ENCODE data around the gene RBM46.

- TF ChIP-seq, protein P1, sequence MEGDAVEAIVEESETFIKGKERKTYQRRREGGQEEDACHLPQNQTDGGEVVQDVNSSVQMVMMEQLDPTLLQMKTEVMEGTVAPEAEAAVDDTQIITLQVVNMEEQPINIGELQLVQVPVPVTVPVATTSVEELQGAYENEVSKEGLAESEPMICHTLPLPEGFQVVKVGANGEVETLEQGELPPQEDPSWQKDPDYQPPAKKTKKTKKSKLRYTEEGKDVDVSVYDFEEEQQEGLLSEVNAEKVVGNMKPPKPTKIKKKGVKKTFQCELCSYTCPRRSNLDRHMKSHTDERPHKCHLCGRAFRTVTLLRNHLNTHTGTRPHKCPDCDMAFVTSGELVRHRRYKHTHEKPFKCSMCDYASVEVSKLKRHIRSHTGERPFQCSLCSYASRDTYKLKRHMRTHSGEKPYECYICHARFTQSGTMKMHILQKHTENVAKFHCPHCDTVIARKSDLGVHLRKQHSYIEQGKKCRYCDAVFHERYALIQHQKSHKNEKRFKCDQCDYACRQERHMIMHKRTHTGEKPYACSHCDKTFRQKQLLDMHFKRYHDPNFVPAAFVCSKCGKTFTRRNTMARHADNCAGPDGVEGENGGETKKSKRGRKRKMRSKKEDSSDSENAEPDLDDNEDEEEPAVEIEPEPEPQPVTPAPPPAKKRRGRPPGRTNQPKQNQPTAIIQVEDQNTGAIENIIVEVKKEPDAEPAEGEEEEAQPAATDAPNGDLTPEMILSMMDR (IDR thresholded peaks at IDR 0.05) = peak; percentile 59 to 69 (median 64)
- TF ChIP-seq POLR2A (IDR thresholded peaks at IDR 0.05) = no peak
Measured at GRCh38 chr4:154779362-154779947, 1.6 kb upstream of the RBM46 start.

Data from right lobe of liver (tissue), 4 donors.